CD14-positive monocyte (primary cell): ENCODE results near the gene SAMD3. TPM values are rescaled to one million over a fixed set of nuclear protein-coding genes. Genes with fewer than 3 reads are reported as not detected.
"Not testable (repeated sequence)": the region's sequence is repeated elsewhere in the genome, so short reads cannot be mapped to it uniquely, and the experiment has no call there.

Experiments
- DNase-seq, 3 donors: peaks; one replicate each; pipeline ENCODE4 v3.0.0-alpha.2; 2011 to 2022
- H2AFZ ChIP-seq: 2 replicates; pipeline ENCODE4 v1.6.0; 2012; ENCODE audit warnings: mild to moderate bottlenecking, low read depth, low read length, inconsistent platforms; ENCODE audit not compliant: insufficient read depth, poor library complexity, severe bottlenecking
- H3K27ac ChIP-seq, 2 donors: 1 replicate in 1 of 2; 2 replicates in 1 of 2; pipeline ENCODE4 v1.5.1; 2012 to 2013; ENCODE audit warnings: low read length in 2 of 2, control low read depth in 1 of 2, inconsistent platforms in 1 of 2, low read depth in 1 of 2, mild to moderate bottlenecking in 1 of 2
- H3K27me3 ChIP-seq, 2 donors: one replicate each; pipeline versions ENCODE4 v1.6.0 to v1.6.1; 2011 to 2013; ENCODE audit warnings: low read length in 2 of 2; ENCODE audit not compliant: control insufficient read depth in 2 of 2, insufficient read depth in 2 of 2
- H3K36me3 ChIP-seq, 2 donors: replicated peaks in 1 of 2; 1 replicate in 1 of 2; 2 replicates in 1 of 2; pipeline versions ENCODE4 v1.5.1 to v1.6.1; 2012 to 2013; ENCODE audit warnings: low read length in 2 of 2, control low read depth in 1 of 2, inconsistent platforms in 1 of 2, mild to moderate bottlenecking in 1 of 2; ENCODE audit not compliant: insufficient read depth in 2 of 2, control insufficient read depth in 1 of 2
- H3K4me1 ChIP-seq, 2 donors: 1 replicate in 1 of 2; 2 replicates in 1 of 2; pipeline versions ENCODE4 v1.5.1 to v1.6.1; 2012 to 2013; ENCODE audit warnings: low read length in 2 of 2, control low read depth in 1 of 2, inconsistent platforms in 1 of 2, mild to moderate bottlenecking in 1 of 2, moderate library complexity in 1 of 2; ENCODE audit not compliant: insufficient read depth in 2 of 2, control insufficient read depth in 1 of 2
- H3K4me2 ChIP-seq: replicated peaks from 2 replicates; pipeline ENCODE3; 2012; ENCODE audit warnings: low read length, moderate library complexity, mild to moderate bottlenecking; ENCODE audit not compliant: poor library complexity, severe bottlenecking; ENCODE audit errors: extremely low read depth
- H3K4me3 ChIP-seq, 3 experiments: fragments of 200-600 bp in 1 of 3; sonication (generic) in 1 of 3; replicated peaks in 1 of 3; 1 replicate in 2 of 3; 2 replicates in 1 of 3; pipeline ENCODE4 v1.5.1; 2011 to 2013; ENCODE audit warnings: low read length in 3 of 3, mild to moderate bottlenecking in 3 of 3, control low read depth in 2 of 3, low read depth in 2 of 3, inconsistent platforms in 1 of 3, moderate library complexity in 1 of 3
- H3K79me2 ChIP-seq: 2 replicates; pipeline ENCODE4 v1.6.0; 2012; ENCODE audit warnings: mild to moderate bottlenecking, control low read depth, inconsistent platforms, low read length, moderate library complexity; ENCODE audit not compliant: insufficient read depth
- H3K9ac ChIP-seq: 2 replicates; pipeline ENCODE4 v1.6.0; 2017; ENCODE audit warnings: low read length, mild to moderate bottlenecking; ENCODE audit not compliant: insufficient read depth, poor library complexity, severe bottlenecking
- H3K9me3 ChIP-seq, 2 donors: replicated peaks in 1 of 2; 1 replicate in 1 of 2; 2 replicates in 1 of 2; pipeline versions ENCODE4 v1.5.1 to v1.6.1; 2012 to 2013; ENCODE audit warnings: low read length in 2 of 2, control low read depth in 1 of 2; ENCODE audit not compliant: control insufficient read depth in 1 of 2, insufficient read depth in 1 of 2
- H4K20me1 ChIP-seq: 2 replicates; pipeline ENCODE4 v1.6.0; 2012; ENCODE audit warnings: mild to moderate bottlenecking, low read length, control low read depth, moderate library complexity; ENCODE audit not compliant: insufficient read depth
- H3K27ac Mint-ChIP-seq, 7 donors: one replicate each; pipeline ENCODE4 v1.8.0; 2020; ENCODE audit warnings: mild to moderate bottlenecking in 7 of 7, mixed read lengths in 7 of 7, moderate library complexity in 6 of 7, inconsistent platforms in 2 of 7
- H3K27me3 Mint-ChIP-seq, 3 donors: one replicate each; pipeline ENCODE4 v1.8.0; 2021 to 2022; ENCODE audit warnings: low read depth in 3 of 3, mild to moderate bottlenecking in 3 of 3, mixed read lengths in 3 of 3, moderate library complexity in 3 of 3, inconsistent platforms in 1 of 3
- H3K36me3 Mint-ChIP-seq, 2 donors: one replicate each; pipeline ENCODE4 v1.8.0; 2020; ENCODE audit warnings: mixed read lengths in 2 of 2, inconsistent platforms in 1 of 2, mild to moderate bottlenecking in 1 of 2
- H3K4me1 Mint-ChIP-seq: one replicate; pipeline ENCODE4 v1.8.0; 2020; ENCODE audit warnings: mild to moderate bottlenecking, mixed read lengths
- H3K4me3 Mint-ChIP-seq, 2 donors: one replicate each; pipeline ENCODE4 v1.8.0; 2020; ENCODE audit warnings: mild to moderate bottlenecking in 2 of 2, mixed read lengths in 2 of 2, moderate library complexity in 1 of 2
- H3K9me3 Mint-ChIP-seq, 7 donors: one replicate each; pipeline ENCODE4 v1.8.0; 2020 to 2022; ENCODE audit warnings: mixed read lengths in 7 of 7, mild to moderate bottlenecking in 6 of 7, moderate library complexity in 6 of 7, inconsistent platforms in 2 of 7
- CTCF ChIP-seq: fragments of 200-600 bp; IDR thresholded peaks from one replicate; pipeline ENCODE4 v1.8.0; 2022; ENCODE audit warnings: antibody characterized with exemption, mild to moderate bottlenecking
- WGBS: methylation state at CpG from one replicate; pipeline ENCODE4 v1.1.5; 2013; ENCODE audit warnings: missing lambda C conversion rate; ENCODE audit not compliant: insufficient coverage; 5-methylcytosine and 5-hydroxymethylcytosine counted together
- intact Hi-C, 2 donors: fragments of 100-400 bp; cut with micrococcal nuclease; formaldehyde crosslinking; loops; one replicate each; pipeline versions ENCODE4 v1.15.0 to v1.15.1; 2023
- polyA plus RNA-seq, 3 donors: library from polyadenylated mRNA; depleted of rRNA in 1 of 3; unstranded in 2 of 3; stranded (reverse) in 1 of 3; fragments of 300-500 nt in 2 of 3; fragments of >200 nt in 1 of 3; fragmentation: Illumina TruSeq in 2 of 3; gene quantifications; 1 replicate in 2 of 3; 2 replicates in 1 of 3; pipeline ENCODE4 v1.2.3, GENCODE V29; 2012 to 2021

Gene SAMD3
- polyA plus RNA-seq, 3 donors = 0.33 to 0.49 TPM; not detected in 1

- no peak overlapping the region for H2AFZ ChIP-seq
- no peaks in the 10 kb centered on the region for H4K20me1 ChIP-seq
- intact Hi-C loops = no loop called here
- no peak overlapping the region for H3K4me3 ChIP-seq
- no CpG with 5 or more reads among the region's 2 CpGs for WGBS
- peaks cover 0 to 22% of the 10 kb centered on the region in 2 donors for H3K9me3 ChIP-seq
- no peak overlapping the region for H3K9ac ChIP-seq
- no peaks in the 10 kb centered on the region for H3K4me1 ChIP-seq
- H3K79me2 ChIP-seq = no peaks in the 10 kb centered on the region
- Mint-ChIP-seq H3K36me3 (no peaks in the 10 kb centered on the region), H3K27ac (no peak overlapping the region), H3K9me3 (peaks cover 10 to 37% (median 22%) of the 10 kb centered on the region in 7 donors), H3K27me3 (no peaks in the 10 kb centered on the region), H3K4me1 (no peaks in the 10 kb centered on the region), H3K4me3 (no peak overlapping the region)
- no peaks in the 10 kb centered on the region for H3K27me3 ChIP-seq
- H3K4me2 ChIP-seq = no peak overlapping the region
- no peaks in the 10 kb centered on the region for H3K36me3 ChIP-seq
- DNase-seq = no peak
- no peak for TF ChIP-seq CTCF
- no peak overlapping the region for H3K27ac ChIP-seq
These were observed 39.3 kb upstream of the SAMD3 start for GRCh38 chr6:130262008-130262407.

- peaks cover 0 to 18% of the 10 kb centered on the region in 2 donors for H3K9me3 ChIP-seq
- intact Hi-C loops, H3K36me3 Mint-ChIP-seq, H3K27me3 Mint-ChIP-seq, H3K4me1 Mint-ChIP-seq, H3K4me2 ChIP-seq, DNase-seq, H3K27ac ChIP-seq, H2AFZ ChIP-seq, H3K9ac ChIP-seq, H3K4me3 ChIP-seq, H3K27me3 ChIP-seq, H3K79me2 ChIP-seq, H3K36me3 ChIP-seq, H3K4me3 Mint-ChIP-seq, H3K4me1 ChIP-seq, H4K20me1 ChIP-seq: not testable (repeated sequence)
- Mint-ChIP-seq H3K27ac (peak overlapping the region in 1 of 7 donors; percentile 4), H3K9me3 (peaks cover 10 to 36% (median 22%) of the 10 kb centered on the region in 7 donors)
- no CpG with 5 or more reads among the region's 3 CpGs for WGBS
These were observed 38.8 kb upstream of the SAMD3 start for GRCh38 chr6:130261558-130261957.

- H2AFZ ChIP-seq, H3K27me3 ChIP-seq, H3K36me3 Mint-ChIP-seq, H3K36me3 ChIP-seq, DNase-seq, H3K27me3 Mint-ChIP-seq, H4K20me1 ChIP-seq, H3K4me1 Mint-ChIP-seq, intact Hi-C loops, H3K79me2 ChIP-seq, H3K4me3 ChIP-seq, H3K4me2 ChIP-seq, H3K4me1 ChIP-seq, H3K9ac ChIP-seq, H3K27ac ChIP-seq, H3K4me3 Mint-ChIP-seq: not testable (repeated sequence)
- 74% methylated on average over 8 of the region's 15 CpGs for WGBS
- Mint-ChIP-seq H3K9me3 (peaks cover 10 to 34% (median 20%) of the 10 kb centered on the region in 7 donors), H3K27ac (peak overlapping the region in 1 of 7 donors; percentile 37)
- peaks cover 0 to 16% of the 10 kb centered on the region in 2 donors for H3K9me3 ChIP-seq
These were observed 38.0 kb upstream of the SAMD3 start for GRCh38 chr6:130260614-130261241.

GRCh38 chr6:130260050-130260462, 37.3 kb upstream of the SAMD3 start:
- H4K20me1 ChIP-seq, H3K9ac ChIP-seq, DNase-seq, H2AFZ ChIP-seq, H3K36me3 ChIP-seq, intact Hi-C loops, H3K4me1 ChIP-seq, H3K27me3 ChIP-seq, H3K27ac ChIP-seq, H3K4me3 ChIP-seq, H3K4me3 Mint-ChIP-seq, H3K4me2 ChIP-seq, H3K27me3 Mint-ChIP-seq, H3K79me2 ChIP-seq, H3K4me1 Mint-ChIP-seq, H3K36me3 Mint-ChIP-seq: not testable (repeated sequence)
- peak overlapping the region in 1 of 7 donors; percentile 21 for H3K27ac Mint-ChIP-seq
- 80% methylated on average over 3 of the region's 4 CpGs for WGBS
- H3K9me3 ChIP-seq = peaks cover 0 to 13% of the 10 kb centered on the region in 2 donors
- H3K9me3 Mint-ChIP-seq = peaks cover 12 to 34% (median 20%) of the 10 kb centered on the region in 7 donors
